K562 (cell line): ENCODE data around the gene ALCAM.

Source experiments
- POLR2AphosphoS5 ChIP-seq: IDR thresholded peaks from 2 replicates; pipeline ENCODE4 v1.6.1; 2011; ENCODE audit warnings: mild to moderate bottlenecking, low read depth, low read length, moderate library complexity; ENCODE audit not compliant: control insufficient read depth, insufficient read depth
- RNF2 ChIP-seq: sonication (generic); IDR thresholded peaks from 2 replicates; pipeline ENCODE4 v1.6.1; 2016
- ZBTB8A ChIP-seq: fragments of 450-650 bp; IDR thresholded peaks from 2 replicates; pipeline ENCODE4 v1.6.1; 2018; ENCODE audit warnings: mild to moderate bottlenecking, moderate library complexity; ENCODE audit not compliant: partially characterized antibody
- TF ChIP-seq, protein P1 (sequence below): sonication (generic); formaldehyde crosslinking; IDR thresholded peaks from 2 replicates; pipeline ENCODE4 v1.8.1; 2022; ENCODE audit warnings: missing genetic modification reagents

DNA sequence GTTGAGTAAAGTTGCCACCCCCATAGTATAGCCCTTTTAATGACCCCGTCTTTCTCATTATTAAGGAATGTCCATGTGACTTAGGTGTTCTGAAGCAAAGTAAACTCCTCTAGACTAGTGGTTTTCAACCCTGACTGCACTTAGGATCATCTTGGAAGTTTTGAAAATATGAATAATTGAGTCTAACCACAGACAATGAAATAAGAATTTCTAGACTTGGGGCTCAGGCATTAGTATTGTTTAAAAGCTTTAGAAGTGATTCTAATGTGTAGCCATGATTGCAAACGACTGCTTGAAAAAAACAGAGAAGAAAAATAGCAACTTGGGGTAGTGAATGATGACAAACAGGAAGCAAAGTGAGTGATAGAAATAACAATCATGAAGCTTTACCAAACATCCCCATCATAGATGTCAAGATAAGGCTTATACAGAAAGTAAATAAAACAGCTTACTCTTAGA is 35.0 kb downstream of the ALCAM start:
- TF ChIP-seq, protein P1, sequence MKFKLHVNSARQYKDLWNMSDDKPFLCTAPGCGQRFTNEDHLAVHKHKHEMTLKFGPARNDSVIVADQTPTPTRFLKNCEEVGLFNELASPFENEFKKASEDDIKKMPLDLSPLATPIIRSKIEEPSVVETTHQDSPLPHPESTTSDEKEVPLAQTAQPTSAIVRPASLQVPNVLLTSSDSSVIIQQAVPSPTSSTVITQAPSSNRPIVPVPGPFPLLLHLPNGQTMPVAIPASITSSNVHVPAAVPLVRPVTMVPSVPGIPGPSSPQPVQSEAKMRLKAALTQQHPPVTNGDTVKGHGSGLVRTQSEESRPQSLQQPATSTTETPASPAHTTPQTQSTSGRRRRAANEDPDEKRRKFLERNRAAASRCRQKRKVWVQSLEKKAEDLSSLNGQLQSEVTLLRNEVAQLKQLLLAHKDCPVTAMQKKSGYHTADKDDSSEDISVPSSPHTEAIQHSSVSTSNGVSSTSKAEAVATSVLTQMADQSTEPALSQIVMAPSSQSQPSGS (CRISPR knock-in tag), result no peak
- no peak for TF ChIP-seq ZBTB8A
- TF ChIP-seq POLR2AphosphoS5, result no peak
- TF ChIP-seq RNF2, result no peak
